ENCODE data around the gene XKR7. TPM values are rescaled to one million over a fixed set of nuclear protein-coding genes. Genes with fewer than 3 reads are reported as not detected.

Gene XKR7
- total RNA-seq, 1 donor from 2014 or later: 4.9 TPM

GRCh38 chr20:32006841-32007786, 39.2 kb downstream of the XKR7 start:
- Mint-ChIP-seq H3K27me3 (ENCODE audit: low read depth) (peaks cover 18% of the 10 kb centered on the region), H3K4me1 (peaks cover 10% of the 10 kb centered on the region), H3K27ac (ENCODE audit: unreplicated experiment) (peak overlapping the region; percentile 50), H3K4me3 (no peak overlapping the region), H3K36me3 (ENCODE audit: low read depth) (no peaks in the 10 kb centered on the region), H3K9me3 (no peaks in the 10 kb centered on the region)
- TF ChIP-seq, protein P1, sequence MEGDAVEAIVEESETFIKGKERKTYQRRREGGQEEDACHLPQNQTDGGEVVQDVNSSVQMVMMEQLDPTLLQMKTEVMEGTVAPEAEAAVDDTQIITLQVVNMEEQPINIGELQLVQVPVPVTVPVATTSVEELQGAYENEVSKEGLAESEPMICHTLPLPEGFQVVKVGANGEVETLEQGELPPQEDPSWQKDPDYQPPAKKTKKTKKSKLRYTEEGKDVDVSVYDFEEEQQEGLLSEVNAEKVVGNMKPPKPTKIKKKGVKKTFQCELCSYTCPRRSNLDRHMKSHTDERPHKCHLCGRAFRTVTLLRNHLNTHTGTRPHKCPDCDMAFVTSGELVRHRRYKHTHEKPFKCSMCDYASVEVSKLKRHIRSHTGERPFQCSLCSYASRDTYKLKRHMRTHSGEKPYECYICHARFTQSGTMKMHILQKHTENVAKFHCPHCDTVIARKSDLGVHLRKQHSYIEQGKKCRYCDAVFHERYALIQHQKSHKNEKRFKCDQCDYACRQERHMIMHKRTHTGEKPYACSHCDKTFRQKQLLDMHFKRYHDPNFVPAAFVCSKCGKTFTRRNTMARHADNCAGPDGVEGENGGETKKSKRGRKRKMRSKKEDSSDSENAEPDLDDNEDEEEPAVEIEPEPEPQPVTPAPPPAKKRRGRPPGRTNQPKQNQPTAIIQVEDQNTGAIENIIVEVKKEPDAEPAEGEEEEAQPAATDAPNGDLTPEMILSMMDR (conservative IDR thresholded peaks at IDR 0.05): no peak
- DNase-seq (ENCODE audit: low read depth, low spot score): no peak

DNA sequence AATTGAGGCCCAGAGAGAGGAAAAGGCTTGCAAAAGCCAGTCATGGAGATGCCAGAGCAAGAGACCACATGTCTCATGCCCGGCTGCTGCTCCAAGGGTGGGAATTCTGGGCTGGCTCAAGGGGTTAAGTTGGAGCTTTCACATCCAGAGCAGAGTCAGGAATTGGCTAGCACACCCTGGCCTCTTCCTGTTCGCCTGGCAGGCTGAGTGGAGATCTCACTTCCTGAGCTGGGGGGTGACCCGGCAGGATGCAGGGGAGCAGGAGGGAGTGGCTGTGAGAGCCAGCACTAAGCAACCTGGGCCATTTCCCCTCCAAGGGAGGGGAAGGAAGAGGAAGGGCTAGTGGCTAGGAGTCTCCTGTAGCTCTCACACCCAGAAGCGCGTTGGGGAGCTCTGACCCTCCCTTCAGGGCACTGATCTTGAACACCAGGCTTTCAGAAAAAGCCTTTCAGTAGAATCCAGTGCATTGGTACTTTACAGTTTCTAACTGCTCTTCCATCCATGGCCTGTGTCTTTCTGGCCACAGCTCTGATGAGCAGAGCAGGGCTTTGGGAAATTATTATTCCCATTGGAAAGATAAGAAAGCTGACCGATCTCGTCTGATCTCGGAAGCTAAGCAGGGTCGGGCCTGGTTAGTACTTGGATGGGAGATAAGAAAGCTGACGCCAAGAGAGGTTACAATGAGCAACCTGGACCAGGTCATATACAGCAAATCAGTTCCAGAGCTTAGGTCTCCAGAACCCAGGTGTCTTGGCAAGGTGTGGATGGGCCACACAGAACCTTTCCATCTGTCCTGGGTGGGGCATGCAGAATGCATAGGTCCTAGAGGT, 40.1 kb downstream of the XKR7 start:
- Mint-ChIP-seq H3K27me3 (ENCODE audit: low read depth) (peaks cover 22% of the 10 kb centered on the region), H3K4me3 (no peak overlapping the region), H3K36me3 (ENCODE audit: low read depth) (no peaks in the 10 kb centered on the region), H3K4me1 (peaks cover 10% of the 10 kb centered on the region), H3K9me3 (no peaks in the 10 kb centered on the region), H3K27ac (ENCODE audit: unreplicated experiment) (no peak overlapping the region)
- no peak for DNase-seq (ENCODE audit: low read depth, low spot score)
- TF ChIP-seq, protein P1 (conservative IDR thresholded peaks at IDR 0.05): no peak

GRCh38 chr20:32009564-32009963, 41.6 kb downstream of the XKR7 start:
- no peaks in the 10 kb centered on the region for H3K36me3 Mint-ChIP-seq (ENCODE audit: low read depth)
- peaks cover 26% of the 10 kb centered on the region for H3K27me3 Mint-ChIP-seq (ENCODE audit: low read depth)
- no peak overlapping the region for H3K27ac Mint-ChIP-seq (ENCODE audit: unreplicated experiment)
- H3K4me1 Mint-ChIP-seq: peaks cover 10% of the 10 kb centered on the region
- DNase-seq (ENCODE audit: low read depth, low spot score): no peak
- H3K9me3 Mint-ChIP-seq: no peaks in the 10 kb centered on the region
- TF ChIP-seq, protein P1 (conservative IDR thresholded peaks at IDR 0.05): no peak
- H3K4me3 Mint-ChIP-seq: no peak overlapping the region

DNA sequence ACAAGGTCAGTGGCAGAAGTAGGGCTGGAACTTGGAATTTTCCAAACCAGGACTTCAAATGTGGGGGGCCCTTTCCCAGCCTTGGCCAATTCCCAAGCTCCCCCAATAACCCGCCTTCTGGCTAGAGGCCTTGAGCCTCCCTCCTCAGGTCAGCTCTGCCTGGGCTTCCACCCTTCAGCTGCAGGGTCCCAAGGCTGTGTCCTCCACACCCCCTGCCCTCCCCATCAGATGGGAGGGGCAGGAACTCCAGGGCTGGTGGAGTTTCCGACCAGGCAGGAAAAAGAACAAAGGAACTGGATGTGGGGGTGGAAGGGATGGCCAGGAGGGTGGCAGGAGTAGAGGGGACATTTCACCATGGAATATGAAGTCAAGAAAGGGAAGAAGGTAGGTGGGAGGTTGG, 42.1 kb downstream of the XKR7 start, which contains the start of gene CCM2L:
Gene CCM2L (plus strand): TSS at position 338 of the 400 bp plus-strand sequence. CDS start 17 bp downstream, at position 355.
- Mint-ChIP-seq H3K27me3 (ENCODE audit: low read depth) (peaks cover 32% of the 10 kb centered on the region), H3K27ac (ENCODE audit: unreplicated experiment) (no peak within 1 kb of the TSS), H3K4me1 (peaks cover 10% of the 10 kb centered on the region), H3K4me3 (no peak within 1 kb of the TSS), H3K9me3 (no peaks in the 10 kb centered on the region), H3K36me3 (ENCODE audit: low read depth) (no peaks in the 10 kb centered on the region)
- TF ChIP-seq, protein P1 (conservative IDR thresholded peaks at IDR 0.05): no peak
- DNase-seq (ENCODE audit: low read depth, low spot score): no peak

- Mint-ChIP-seq H3K4me1 (peaks cover 10% of the 10 kb centered on the region), H3K4me3 (no peak overlapping the region), H3K9me3 (no peaks in the 10 kb centered on the region), H3K27me3 (ENCODE audit: low read depth) (peaks cover 38% of the 10 kb centered on the region), H3K36me3 (ENCODE audit: low read depth) (no peaks in the 10 kb centered on the region), H3K27ac (ENCODE audit: unreplicated experiment) (no peak overlapping the region)
- TF ChIP-seq, protein P1 (conservative IDR thresholded peaks at IDR 0.05): no peak
- no peak for DNase-seq (ENCODE audit: low read depth, low spot score)
Observed at GRCh38 chr20:32010666-32011065, 42.7 kb downstream of the XKR7 start.
